ENCODE measurements around the gene RECK. TPM values are rescaled to one million over a fixed set of nuclear protein-coding genes. Genes with fewer than 3 reads are reported as not detected.
"Not testable (repeated sequence)": the region's sequence is repeated elsewhere in the genome, so short reads cannot be mapped to it uniquely, and the experiment has no call there.

Gene RECK
- total RNA-seq, 3 donors from 2014 or later: 2.1 to 13.0 (median 3.7) TPM

GRCh38 chr9:36158917-36159316 is 122.2 kb downstream of the RECK start:
- TF ChIP-seq CTCF (IDR thresholded peaks at IDR 0.05): no peak
- H3K36me3 ChIP-seq (ENCODE audit: low read depth): no peaks in the 10 kb centered on the region
- ATAC-seq: no peak
- H3K4me1 ChIP-seq (ENCODE audit: low read depth): peaks cover 6% of the 10 kb centered on the region
- DNase-seq: no peak
- no peaks in the 10 kb centered on the region for H3K9me3 ChIP-seq
- no peak overlapping the region for H3K4me3 ChIP-seq
- intact Hi-C loops (cut with DNase I, micrococcal nuclease): no loop called here

- H3K4me3 ChIP-seq; H3K36me3 ChIP-seq (ENCODE audit: low read depth); H3K4me1 ChIP-seq (ENCODE audit: low read depth); ATAC-seq; intact Hi-C loops (cut with DNase I, micrococcal nuclease); H3K9me3 ChIP-seq; DNase-seq: not testable (repeated sequence)
Measured at GRCh38 chr9:36159509-36159908, 122.8 kb downstream of the RECK start.

- ATAC-seq; H3K4me1 ChIP-seq (ENCODE audit: low read depth); intact Hi-C loops (cut with DNase I, micrococcal nuclease): not testable (repeated sequence)
Measured at GRCh38 chr9:36160126-36160525, 123.4 kb downstream of the RECK start.

GRCh38 chr9:36161187-36161586 is 124.5 kb downstream of the RECK start:
- no peak for ATAC-seq
- Histone ChIP-seq H3K9me3 (no peaks in the 10 kb centered on the region), H3K36me3 (ENCODE audit: low read depth) (no peaks in the 10 kb centered on the region), H3K4me1 (ENCODE audit: low read depth) (peaks cover 5% of the 10 kb centered on the region), H3K4me3 (no peak overlapping the region)
- TF ChIP-seq CTCF (IDR thresholded peaks at IDR 0.05): no peak
- peak in 1 of 3 donors; percentile 4 for DNase-seq
- intact Hi-C loops (cut with DNase I, micrococcal nuclease): no loop called here

More at GRCh38 chr9:36160126-36160525, 123.4 kb downstream of the RECK start:
- not testable (repeated sequence) for DNase-seq; H3K36me3 ChIP-seq (ENCODE audit: low read depth); H3K9me3 ChIP-seq; H3K4me3 ChIP-seq

GRCh38 chr9:36162211-36162738 is 125.6 kb downstream of the RECK start:
- Histone ChIP-seq H3K4me3 (no peak overlapping the region), H3K4me1 (ENCODE audit: low read depth) (peaks cover 7% of the 10 kb centered on the region), H3K9me3 (no peaks in the 10 kb centered on the region), H3K36me3 (ENCODE audit: low read depth) (no peaks in the 10 kb centered on the region)
- no peak for TF ChIP-seq CTCF (IDR thresholded peaks at IDR 0.05)
- DNase-seq (peak in 1 of 3 donors; percentile 19), ATAC-seq (no peak)
- intact Hi-C loops (cut with DNase I, micrococcal nuclease): no loop called here

GRCh38 chr9:36163049-36163785 is 126.5 kb downstream of the RECK start:
- intact Hi-C loops (cut with DNase I, micrococcal nuclease): no loop called here
- no peaks in the 10 kb centered on the region for H3K9me3 ChIP-seq
- TF ChIP-seq CTCF (IDR thresholded peaks at IDR 0.05): no peak
- H3K4me3 ChIP-seq: no peak overlapping the region
- no peaks in the 10 kb centered on the region for H3K36me3 ChIP-seq (ENCODE audit: low read depth)
- peaks cover 7% of the 10 kb centered on the region for H3K4me1 ChIP-seq (ENCODE audit: low read depth)
- peak in 2 of 3 donors; percentile 49 to 68 for DNase-seq
- peak; percentile 11 for ATAC-seq
